Stimulated activated CD4-positive, alpha-beta T cell treated with anti-CD3 and anti-CD28 coated beads, TNF-alpha, amount 100 ng/mL, for 4 hours (primary cell): ENCODE measurements around the gene PRMT9.
A peak's percentile ranks its signal among the peaks of the same experiment; 100 is the strongest.

Experiments used
- DNase-seq, 3 experiments: peaks; one replicate each; pipeline ENCODE4 v3.0.0-alpha.2; 2020; ENCODE audit warnings: low read depth in 3 of 3

PRMT9 gene

GRCh38 chr4:147683717-147684700 is at the start of gene PRMT9:
PRMT9 (minus strand) TSS chr4:147684163; CDS start chr4:147683987, 176 bp downstream.
- peak; percentile 70 to 79 (median 78) for DNase-seq

- DNase-seq: no peak
These were observed 48.7 kb upstream of the PRMT9 start for GRCh38 chr4:147732518-147733235.

GRCh38 chr4:147731580-147732517 is 47.9 kb upstream of the PRMT9 start, which contains the start of gene ARHGAP10:
ARHGAP10 (plus strand) TSS chr4:147732088; CDS start chr4:147732302, 214 bp downstream.
- peak; percentile 55 to 67 (median 59) for DNase-seq

GRCh38 chr4:147730333-147730732 is 46.4 kb upstream of the PRMT9 start:
- no peak for DNase-seq

GRCh38 chr4:147727476-147728028 is 43.6 kb upstream of the PRMT9 start:
- DNase-seq: no peak

GRCh38 chr4:147725673-147726072 is 41.7 kb upstream of the PRMT9 start:
- DNase-seq: no peak

- DNase-seq: no peak
These were observed 40.7 kb upstream of the PRMT9 start for GRCh38 chr4:147724468-147725201.

- no peak for DNase-seq
These were observed 39.4 kb upstream of the PRMT9 start for GRCh38 chr4:147723326-147723725.

- no peak for DNase-seq
These were observed 33.9 kb upstream of the PRMT9 start for GRCh38 chr4:147717878-147718277.

GRCh38 chr4:147714575-147715401 is 30.8 kb upstream of the PRMT9 start:
- DNase-seq: no peak

GRCh38 chr4:147709999-147710398 is 26.0 kb upstream of the PRMT9 start:
- DNase-seq: no peak

GRCh38 chr4:147707892-147708672 is 24.1 kb upstream of the PRMT9 start:
- DNase-seq: peak in 1 of 3 experiments; percentile 39

- no peak for DNase-seq
These were observed 20.9 kb upstream of the PRMT9 start for GRCh38 chr4:147704846-147705245.

GRCh38 chr4:147696866-147697265 is 12.9 kb upstream of the PRMT9 start:
- no peak for DNase-seq

GRCh38 chr4:147693218-147693617 is 9.3 kb upstream of the PRMT9 start:
- no peak for DNase-seq

GRCh38 chr4:147691820-147692219 is 7.9 kb upstream of the PRMT9 start:
- DNase-seq: no peak

- no peak for DNase-seq
These were observed 5.1 kb upstream of the PRMT9 start for GRCh38 chr4:147689067-147689466.

GRCh38 chr4:147683188-147683591 is 773 bp downstream of the PRMT9 start:
- no peak for DNase-seq

- DNase-seq: no peak
These were observed 1.2 kb downstream of the PRMT9 start for GRCh38 chr4:147682755-147683154.
